A549 (cell line): ENCODE measurements around the gene KCNK3.

Experiments used
- CEBPB ChIP-seq, 2 experiments: fragments of >200 bp in 1 of 2; sonication (Bioruptor Twin) in 1 of 2; formaldehyde crosslinking in 1 of 2; IDR thresholded peaks; 2 replicates each; pipeline ENCODE4 v1.6.1; 2012 to 2016
- TF ChIP-seq, protein P1 (sequence below): fragments of >200 bp; sonication (Bioruptor Twin); formaldehyde crosslinking; IDR thresholded peaks from 3 replicates; pipeline ENCODE4 v1.5.1; 2016
- TF ChIP-seq, protein P2 (sequence below): fragments of >200 bp; sonication (Bioruptor Twin); formaldehyde crosslinking; IDR thresholded peaks from 2 replicates; pipeline ENCODE4 v1.6.1; 2016

DNA sequence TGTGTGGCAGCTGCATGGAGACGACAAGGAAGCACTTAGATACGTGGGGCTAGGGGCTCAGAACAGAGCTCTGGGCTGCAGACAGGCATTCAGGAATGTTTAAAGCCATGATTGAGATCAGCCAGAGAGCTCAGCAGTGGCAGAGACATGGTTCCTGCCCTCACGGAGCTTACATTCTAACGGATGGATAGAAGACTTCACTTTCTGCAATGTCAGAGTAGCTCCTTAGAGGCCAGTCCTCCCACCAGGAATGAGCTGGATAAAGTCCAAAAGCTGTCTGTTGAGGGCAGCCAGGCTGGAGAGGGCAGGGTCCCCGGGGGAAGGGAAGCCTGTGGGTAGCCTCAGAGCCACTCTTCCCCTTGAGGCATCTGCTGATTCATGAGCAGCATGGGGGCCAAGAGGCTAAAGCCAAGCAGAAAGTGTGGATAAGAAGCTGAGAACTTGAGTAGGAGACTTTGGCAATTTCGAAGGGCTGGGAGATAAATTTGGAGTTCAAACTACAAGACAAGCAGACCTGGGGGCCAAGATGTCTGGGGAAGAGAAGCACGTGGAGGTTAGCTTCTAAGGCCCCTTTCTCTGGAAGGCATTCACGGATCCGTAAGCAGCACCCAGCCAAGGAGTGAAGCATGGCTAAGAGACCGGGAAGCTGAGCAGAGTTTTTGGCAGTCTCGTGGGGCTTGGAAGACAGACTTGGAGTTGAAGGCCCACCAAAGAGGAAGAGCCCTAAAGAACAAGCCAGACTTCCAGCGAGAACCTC is 41.6 kb upstream of the KCNK3 start:
- no peak for TF ChIP-seq CEBPB (IDR thresholded peaks at IDR 0.05)
- TF ChIP-seq, protein P1, sequence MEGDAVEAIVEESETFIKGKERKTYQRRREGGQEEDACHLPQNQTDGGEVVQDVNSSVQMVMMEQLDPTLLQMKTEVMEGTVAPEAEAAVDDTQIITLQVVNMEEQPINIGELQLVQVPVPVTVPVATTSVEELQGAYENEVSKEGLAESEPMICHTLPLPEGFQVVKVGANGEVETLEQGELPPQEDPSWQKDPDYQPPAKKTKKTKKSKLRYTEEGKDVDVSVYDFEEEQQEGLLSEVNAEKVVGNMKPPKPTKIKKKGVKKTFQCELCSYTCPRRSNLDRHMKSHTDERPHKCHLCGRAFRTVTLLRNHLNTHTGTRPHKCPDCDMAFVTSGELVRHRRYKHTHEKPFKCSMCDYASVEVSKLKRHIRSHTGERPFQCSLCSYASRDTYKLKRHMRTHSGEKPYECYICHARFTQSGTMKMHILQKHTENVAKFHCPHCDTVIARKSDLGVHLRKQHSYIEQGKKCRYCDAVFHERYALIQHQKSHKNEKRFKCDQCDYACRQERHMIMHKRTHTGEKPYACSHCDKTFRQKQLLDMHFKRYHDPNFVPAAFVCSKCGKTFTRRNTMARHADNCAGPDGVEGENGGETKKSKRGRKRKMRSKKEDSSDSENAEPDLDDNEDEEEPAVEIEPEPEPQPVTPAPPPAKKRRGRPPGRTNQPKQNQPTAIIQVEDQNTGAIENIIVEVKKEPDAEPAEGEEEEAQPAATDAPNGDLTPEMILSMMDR = no peak
- TF ChIP-seq, protein P2, sequence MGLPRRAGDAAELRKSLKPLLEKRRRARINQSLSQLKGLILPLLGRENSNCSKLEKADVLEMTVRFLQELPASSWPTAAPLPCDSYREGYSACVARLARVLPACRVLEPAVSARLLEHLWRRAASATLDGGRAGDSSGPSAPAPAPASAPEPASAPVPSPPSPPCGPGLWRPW = no peak
